IPS-11a (cell line): ENCODE data around the gene DENND1C.

Source experiments
- H3K4me3 ChIP-seq: one replicate; pipeline ENCODE4 v1.5.1; 2013; ENCODE audit warnings: low read depth, low read length, control low read depth

Gene DENND1C, protein sequence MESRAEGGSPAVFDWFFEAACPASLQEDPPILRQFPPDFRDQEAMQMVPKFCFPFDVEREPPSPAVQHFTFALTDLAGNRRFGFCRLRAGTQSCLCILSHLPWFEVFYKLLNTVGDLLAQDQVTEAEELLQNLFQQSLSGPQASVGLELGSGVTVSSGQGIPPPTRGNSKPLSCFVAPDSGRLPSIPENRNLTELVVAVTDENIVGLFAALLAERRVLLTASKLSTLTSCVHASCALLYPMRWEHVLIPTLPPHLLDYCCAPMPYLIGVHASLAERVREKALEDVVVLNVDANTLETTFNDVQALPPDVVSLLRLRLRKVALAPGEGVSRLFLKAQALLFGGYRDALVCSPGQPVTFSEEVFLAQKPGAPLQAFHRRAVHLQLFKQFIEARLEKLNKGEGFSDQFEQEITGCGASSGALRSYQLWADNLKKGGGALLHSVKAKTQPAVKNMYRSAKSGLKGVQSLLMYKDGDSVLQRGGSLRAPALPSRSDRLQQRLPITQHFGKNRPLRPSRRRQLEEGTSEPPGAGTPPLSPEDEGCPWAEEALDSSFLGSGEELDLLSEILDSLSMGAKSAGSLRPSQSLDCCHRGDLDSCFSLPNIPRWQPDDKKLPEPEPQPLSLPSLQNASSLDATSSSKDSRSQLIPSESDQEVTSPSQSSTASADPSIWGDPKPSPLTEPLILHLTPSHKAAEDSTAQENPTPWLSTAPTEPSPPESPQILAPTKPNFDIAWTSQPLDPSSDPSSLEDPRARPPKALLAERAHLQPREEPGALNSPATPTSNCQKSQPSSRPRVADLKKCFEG

DNA sequence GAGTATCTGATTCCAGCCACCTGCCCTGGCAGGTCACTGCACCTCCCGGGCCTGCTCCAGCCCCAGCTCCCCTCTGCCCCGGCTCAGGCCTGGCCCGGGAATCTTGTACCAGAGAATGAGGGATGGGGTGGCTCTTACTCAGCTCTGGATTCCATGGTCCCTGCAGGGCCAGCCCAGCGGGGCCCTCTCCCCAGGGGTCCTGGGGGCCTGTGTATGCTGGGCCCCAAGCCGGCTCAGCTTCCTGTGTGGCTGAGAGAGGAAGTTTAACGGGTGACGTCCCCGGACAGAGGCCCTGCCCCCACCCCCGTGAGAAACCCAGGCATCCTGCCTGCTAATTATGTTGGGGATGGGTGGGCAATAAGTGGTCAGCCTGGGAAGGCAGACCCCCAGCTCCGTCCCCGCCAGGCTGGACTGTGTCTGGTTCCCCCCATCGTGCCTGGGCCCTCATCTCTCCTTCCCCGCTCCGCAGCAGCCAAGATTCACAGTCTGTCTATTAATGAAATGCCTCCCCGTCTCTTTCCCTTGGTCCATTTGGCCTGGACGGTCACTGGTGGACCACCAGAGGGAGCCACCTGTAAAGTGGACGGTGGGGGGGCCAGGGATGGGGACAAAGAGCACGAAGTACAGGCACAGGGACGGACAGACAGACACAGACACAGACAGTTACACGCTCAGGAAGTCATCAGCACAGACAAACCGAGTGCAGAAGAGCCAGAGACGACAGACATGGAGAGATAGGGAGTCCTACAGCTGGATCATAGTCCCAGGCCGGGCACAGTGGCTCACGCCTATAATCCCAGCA, at the start of gene DENND1C:
DENND1C (minus strand) TSS at position 247 of the 802 bp plus-strand sequence; CDS start at position 155, 92 bp downstream.
- no peak within 1 kb of the TSS for H3K4me3 ChIP-seq

DNA sequence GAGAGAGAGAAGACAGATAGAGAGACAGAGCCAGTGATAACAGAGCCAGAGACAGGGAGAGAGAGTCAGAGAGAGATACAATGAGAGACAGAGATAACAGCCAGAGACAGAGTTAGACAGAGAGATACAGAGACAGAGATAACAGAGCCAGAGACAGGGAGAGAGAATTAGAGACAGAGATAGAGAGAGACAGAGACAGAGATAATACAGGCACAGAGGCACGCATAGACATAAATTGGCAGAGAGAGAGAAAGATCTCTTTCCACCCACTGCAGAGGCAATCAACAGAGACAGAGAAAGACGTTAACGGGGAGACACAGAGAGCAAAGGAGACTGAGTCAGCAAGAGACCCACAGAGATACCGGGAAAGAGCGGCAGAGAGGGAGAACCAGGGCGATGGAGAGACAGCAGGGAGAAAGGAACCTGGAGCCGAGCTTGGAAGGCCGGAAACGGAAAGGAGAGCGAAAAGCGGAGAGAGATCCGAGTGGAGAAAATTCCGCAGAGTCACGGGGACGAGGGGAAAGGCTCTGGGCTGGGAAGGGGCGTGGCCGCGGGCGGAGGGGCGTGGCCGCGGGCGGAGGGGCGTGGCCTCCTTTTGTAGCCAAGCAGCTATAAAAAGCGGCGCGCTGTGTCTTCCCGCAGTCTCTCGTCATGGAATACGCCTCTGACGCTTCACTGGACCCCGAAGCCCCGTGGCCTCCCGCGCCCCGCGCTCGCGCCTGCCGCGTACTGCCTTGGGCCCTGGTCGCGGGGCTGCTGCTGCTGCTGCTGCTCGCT, 49.0 kb upstream of the DENND1C start, which contains the start of gene TNFSF9:
TNFSF9 (plus strand) TSS at position 641 of the 777 bp plus-strand sequence; CDS start at position 652, 11 bp downstream.
- H3K4me3 ChIP-seq, result peak within 1 kb of the TSS; percentile 28

DNA sequence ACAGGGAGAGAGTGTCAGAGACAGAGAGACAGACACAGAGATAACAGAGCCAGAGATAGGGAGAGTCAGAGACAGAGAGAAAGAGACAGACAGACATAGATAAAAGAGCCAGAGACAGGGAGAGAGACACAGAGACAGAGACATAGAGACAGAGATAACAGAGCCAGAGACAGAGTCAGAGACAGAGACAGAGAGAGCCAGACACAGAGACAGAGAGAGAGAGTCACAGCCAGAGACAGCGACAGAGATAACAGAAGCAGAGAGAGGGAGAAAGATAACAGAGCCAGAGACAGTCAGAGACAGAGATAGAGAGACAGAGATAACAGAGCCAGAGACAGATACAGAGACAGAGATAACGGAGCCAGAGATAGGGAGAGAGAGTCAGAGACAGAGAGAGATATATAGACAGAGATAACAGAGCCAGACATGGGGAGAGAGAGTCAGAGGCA, 48.4 kb upstream of the DENND1C start:
- no peak overlapping the region for H3K4me3 ChIP-seq

DNA sequence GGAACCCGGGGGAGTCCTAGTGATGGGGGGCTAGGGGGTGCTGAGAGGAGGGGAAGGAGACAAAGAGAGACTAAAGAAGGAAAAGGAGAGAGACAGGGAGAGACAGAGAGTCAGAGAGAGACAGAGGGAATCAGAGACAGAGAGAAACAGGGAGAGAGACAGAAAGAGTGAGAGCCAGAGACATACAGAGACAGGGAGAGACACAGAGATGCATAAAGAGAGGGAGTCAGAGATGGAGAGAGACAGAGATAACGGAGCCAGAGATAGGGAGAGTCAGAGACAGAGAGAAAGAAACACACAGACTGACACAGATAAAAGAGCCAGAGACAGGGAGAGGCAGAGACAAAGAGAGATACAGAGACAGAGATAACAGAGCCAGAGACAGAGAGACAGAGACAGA, 47.8 kb upstream of the DENND1C start:
- no peak overlapping the region for H3K4me3 ChIP-seq

DNA sequence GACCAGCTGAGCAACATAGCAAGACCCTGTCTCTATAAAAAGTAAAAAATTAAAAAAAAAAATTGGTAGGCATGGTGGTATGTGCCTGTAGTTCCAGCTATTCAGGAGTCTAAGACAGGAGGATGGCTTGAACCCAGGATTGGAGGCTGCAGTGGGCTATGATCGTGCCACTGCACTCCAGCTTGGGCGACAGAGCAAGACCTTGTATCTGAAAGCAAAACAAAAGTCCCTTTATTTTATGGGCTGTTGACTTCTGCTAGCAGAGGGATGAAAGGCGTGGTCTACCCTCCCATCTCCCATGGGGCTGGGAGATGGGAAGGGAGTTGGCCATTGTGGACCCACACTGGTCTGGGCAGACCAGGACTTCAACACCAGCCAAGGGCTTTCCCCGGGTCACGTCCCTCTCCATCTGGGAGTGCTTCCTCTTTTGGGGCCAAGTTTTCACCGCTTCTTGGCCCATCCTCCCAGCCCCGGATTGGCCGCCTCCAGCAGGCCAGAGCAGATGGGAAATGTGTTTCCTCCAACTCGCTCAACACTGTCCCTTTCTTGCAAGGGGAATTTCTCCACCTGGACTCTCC, 47.0 kb upstream of the DENND1C start:
- no peak overlapping the region for H3K4me3 ChIP-seq

DNA sequence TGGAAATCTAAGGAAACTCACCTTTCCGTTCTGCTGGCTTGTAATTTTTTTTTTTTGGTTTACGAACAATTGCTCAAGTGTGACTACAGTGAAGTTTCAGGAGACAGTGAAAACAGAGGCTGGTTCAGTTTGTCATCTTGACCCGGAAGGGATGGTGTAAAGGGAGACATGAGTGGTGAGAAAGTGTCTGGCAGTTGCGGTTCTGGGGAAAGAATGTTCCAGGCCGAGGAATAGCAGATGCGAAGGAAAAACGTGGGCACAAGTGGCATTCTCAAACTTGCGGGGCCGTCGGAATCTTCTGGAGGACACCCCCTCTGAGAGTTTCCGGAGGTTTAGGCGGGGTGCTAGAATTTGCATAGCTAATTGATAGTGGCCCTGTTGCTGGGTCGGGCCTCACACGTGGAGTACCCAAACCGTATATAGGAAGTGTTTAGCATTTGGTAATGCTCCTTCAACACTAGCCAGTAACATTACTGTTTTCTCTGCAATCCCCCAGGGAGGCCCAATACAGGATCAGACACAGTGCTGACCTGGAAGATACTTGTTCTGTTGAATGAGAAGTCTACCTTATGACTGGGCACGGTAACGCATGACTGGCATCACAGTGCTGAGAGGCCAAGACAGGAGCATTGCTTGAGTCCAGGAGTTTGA, 46.4 kb upstream of the DENND1C start:
- H3K4me3 ChIP-seq, result no peak overlapping the region

DNA sequence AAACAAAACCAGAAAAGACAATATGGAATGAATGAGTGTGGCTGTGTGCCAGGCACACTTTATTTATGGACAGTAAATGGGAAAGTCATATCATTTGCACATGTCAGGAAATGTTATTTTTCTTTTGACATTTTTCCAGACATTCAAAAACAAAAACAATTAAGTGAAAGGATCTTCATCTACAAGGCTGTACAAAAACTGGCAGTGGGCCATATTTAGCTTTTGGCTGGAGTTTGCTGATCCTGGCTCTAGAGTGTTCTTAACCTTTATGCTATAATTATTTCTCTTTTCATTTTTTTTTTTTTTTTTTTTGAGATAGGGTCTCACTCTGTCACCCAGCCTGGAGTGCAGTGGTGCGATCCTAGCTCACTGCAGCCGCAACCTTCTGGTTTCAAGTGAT, 42.7 kb upstream of the DENND1C start:
- no peak overlapping the region for H3K4me3 ChIP-seq

DNA sequence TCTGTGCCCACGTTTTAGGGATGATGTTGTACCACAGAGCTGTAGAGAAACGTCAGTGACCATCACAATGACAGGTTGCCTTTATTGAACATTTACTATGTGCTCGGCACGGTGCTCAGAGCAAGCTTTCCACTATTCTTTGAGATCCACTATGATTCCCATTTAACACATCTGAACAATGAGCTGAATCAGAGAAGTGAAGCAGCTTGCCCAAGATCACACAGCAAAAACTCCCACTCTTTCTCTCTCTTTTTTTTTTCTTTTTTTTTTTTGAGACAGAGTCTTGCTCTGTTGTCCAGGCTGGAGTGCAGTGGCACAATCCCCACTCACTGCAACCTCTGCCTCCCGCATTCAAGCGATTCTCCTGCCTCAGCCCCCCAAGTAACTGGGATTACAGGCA, 41.1 kb upstream of the DENND1C start:
- no peak overlapping the region for H3K4me3 ChIP-seq

DNA sequence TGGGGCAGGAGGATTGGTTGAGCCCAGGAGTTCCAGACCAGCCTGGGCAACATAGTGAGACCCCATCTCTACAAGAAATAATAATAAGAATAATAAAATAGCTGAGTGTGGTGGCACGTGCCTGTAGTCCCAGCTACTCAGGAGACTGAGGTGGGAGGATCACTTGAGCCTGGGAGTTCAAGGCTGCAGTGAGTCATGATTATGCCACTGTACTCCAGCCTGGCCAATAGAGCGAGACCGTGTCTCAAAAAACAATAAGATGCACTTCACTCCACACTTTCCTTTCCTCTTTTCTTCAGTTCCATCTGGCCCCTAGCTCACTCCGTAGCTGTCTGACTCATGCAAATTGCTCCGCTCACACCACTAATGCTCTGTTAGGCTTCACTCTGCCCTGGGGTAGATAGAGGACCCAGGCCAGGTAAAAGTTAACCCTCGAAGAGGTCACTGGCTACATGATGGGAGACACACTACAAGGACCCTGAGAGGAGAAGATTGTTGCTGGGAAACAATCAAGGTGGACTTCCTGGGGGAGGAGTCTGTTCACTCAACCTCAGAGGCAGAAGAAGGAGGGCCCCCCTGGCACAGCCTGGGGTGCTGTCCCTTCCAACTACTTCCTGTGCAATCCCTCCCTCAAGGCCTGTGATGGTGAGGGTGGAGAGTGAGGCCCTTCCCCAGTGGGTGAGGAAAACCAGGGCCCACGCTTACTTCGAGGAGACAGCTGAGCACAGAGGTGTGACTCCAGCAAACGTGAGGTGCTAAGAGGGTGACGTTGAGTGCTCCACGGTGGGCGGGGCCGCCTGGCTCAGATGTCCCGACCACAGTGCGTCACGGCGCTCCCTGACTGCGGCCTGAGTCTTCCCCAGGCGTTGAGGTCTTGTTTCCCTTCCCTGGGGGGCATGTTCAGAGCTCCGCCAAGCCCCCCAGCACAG, 40.4 kb upstream of the DENND1C start:
- H3K4me3 ChIP-seq, result no peak overlapping the region

DNA sequence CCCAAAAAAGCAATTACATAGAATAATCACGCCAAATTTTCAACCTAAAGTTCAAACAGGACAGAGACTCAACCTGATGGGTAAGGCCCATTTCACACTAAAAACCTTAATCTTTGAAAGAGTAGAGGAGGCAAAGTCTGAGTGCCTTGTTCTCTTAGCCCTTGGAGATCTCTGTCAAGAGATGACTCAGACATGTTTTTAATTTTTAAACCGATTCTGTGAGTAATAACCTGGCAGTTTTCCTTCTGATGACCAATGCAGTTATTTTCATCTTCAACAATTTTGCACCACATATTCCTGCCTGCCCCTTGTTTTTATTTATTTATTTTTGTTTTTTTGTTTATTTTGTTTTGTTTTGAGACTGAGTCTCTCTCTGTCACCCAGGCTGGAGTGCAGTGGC, 37.7 kb upstream of the DENND1C start:
- no peak overlapping the region for H3K4me3 ChIP-seq

DNA sequence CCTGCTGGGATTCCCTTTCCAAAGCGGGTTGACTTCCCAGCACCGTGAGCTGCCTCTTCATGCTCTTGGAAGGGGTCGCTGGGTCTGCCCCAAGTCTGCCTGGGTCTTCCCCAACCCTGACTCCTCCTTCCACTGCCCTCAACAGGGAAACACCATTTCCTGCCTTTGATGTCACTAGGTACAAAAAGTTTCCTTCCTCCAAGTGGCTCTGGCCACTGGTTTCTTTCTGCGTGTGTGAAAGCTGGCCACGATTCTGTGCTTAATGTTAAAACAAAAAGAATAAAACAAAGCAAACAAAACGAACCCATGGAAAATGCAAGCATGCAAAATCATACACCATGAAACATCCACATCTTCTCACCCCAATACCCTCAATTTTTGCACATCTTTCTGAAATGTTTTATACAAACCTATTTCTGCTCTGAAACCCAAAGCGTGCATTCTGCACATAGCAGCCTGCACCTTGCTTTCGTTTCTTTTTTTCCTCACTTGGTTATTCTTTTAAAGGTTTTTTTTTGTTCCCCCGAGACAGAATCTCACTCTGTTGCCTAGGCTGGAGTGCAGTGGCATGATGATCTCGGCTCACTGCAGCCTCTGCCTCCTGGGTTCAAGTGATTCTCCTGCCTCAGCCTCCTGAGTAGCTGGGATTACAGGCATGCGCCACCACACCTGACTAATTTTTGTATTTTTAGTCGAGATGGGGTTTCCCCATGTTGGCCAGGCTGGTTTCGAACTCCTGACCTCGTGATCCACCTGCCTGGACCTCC, 36.7 kb upstream of the DENND1C start:
- no peak overlapping the region for H3K4me3 ChIP-seq

DNA sequence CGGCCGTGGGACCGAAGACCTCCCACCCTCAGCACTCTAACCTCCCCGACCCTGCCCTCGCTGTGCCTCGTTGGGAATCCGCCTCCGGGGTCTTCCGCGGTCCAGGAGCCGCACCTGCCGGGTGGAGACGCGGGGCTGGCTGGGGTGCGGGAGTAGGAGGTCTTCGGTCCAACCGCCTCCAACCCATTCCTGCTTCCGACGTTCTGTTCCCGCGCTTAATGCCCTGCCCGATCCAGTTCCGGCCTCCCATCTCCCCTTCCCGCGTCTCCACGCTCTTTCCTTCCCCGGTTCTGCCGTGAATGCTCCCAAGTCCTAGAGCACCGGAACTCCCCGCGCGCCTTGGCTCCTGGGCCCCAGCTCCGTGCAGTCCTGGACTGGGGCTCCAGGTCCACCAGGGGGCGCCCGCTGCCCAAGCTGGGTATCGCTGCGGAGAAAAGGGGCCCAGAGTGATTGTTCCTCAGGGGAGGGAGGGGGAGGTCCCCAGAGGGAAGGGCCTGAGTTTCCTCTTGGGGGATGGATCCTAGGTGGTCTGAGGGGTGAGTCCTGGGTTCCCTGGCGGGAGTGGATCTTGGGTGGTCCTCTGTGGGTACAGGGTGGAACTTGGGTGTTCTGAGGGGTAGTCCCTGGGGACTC, 35.2 kb upstream of the DENND1C start:
- peak overlapping the region; percentile 53 for H3K4me3 ChIP-seq

DNA sequence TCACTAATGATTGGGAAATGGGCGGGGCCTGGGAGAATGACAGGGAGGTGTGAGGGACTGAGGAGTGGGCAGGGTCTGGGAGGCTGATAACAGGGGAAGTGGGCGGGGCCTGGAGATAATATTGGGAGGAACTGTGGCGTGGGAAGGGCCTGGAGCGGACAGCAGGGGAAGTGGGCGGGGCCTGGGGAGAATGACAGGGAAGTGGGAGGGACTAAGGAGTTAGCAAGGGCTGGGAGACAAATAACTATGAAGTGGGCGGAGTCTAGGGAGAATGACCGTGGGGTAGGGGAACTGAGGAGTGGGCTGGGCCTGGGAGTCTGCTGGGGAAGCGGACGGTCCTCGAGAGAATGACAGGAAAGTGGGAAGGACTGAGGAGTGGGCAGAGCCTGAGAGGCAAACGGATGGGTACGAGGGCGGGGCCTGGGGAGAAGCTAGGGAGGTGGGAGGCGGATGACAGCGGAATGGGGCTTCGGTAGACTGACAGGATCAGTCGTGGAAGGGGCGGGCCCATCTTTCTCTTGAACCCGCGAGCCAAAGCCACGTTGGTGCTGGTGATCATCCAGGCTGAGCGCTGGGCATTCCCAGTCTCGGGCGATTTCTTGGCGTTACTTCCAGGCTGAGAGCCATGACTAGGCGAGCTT, 34.6 kb upstream of the DENND1C start:
- H3K4me3 ChIP-seq, result peak overlapping the region; percentile 53

DNA sequence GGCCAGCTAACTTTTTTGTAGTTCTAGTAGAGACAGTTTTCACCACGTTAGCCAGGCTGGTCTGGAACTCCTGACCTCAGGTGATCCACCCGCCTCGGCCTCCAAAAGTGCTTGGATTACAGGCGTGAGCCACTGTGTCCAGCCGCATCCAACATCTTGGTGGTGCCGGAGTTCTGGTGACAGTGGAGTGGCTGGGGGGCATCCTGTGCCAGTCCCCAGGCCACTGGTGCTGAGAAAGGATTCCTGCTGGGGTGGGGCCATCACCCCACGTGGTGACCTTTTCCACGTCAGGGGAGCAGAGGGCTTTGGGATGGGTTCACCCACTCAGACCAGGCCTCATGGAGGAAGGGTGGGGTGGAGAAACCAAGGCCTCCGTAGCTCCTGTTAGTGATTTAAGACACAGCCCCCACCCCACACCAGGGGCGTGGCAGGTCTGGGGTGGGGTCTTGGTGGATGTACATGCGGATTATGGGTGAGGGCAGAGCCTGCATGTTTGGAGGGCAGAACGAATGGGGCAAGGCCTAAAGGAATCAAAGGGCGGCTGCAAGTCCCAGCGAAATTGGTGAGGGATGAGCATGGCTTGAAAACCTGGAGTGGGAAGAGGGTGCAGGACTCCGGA, 33.4 kb upstream of the DENND1C start:
- H3K4me3 ChIP-seq, result no peak overlapping the region

DNA sequence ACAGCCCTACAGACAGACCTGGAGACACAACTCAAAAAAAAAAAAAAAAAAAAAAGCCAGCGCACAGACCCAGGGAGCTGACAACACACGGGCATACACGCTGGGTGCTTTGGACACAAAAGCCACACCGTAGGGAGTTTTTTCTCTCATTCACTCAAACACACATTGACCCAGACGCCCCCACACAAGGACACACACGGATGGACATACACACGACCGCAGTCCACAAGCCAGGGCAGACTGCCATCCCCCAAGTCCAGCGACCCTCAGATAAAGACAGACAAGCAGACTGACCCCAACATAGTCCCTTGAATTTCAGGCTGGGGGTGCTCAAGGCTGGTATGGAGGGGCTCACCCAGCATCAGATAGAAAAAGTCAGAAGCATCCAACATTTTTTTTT, 32.5 kb upstream of the DENND1C start:
- H3K4me3 ChIP-seq, result no peak overlapping the region

DNA sequence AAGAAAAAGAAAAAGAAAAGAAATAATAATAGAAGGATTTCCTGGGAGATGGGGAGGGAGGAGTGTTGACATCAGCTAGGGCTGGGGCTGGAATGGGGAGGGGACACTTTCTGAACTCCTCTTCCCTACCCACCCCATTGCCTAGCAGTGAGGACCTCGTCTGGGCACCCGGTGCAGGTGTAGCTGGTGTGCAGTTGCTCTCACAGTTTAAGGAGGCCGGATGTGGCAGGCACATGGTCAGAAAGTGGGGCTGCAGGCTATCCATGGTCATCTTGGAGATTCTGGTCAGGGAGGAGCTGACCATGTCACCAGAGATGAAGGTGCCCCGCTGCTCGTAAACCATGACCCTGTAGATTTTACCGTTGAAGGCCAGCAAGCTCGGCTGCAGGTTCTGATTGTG, 29.0 kb upstream of the DENND1C start:
- no peak overlapping the region for H3K4me3 ChIP-seq
